ENCODE results near the gene PRPF6. TPM values are rescaled to one million over a fixed set of nuclear protein-coding genes. Genes with fewer than 3 reads are reported as not detected.

Gene PRPF6
- total RNA-seq, 4 donors from 2014 or later: 39.3 to 68.4 (median 47.7) TPM

- H3K4me1 ChIP-seq: peaks cover 13 to 18% of the 10 kb centered on the region in 2 donors
- intact Hi-C loops (cut with DNase I; ENCODE audit: low total_unique reads) (no loop called here), in situ Hi-C loops (cut with MboI; ENCODE audit: low sequenced_read_pairs in 4 of 4) (no loop called here)
- no peak for ATAC-seq
- no peak overlapping the region for H3K27ac ChIP-seq
- H3K4me3 ChIP-seq: no peak overlapping the region
- H3K9me3 ChIP-seq: no peaks in the 10 kb centered on the region
- no peak for DNase-seq
- peaks cover 23 to 32% (median 32%) of the 10 kb centered on the region in 3 donors for H3K27me3 ChIP-seq
- no peak for TF ChIP-seq POLR2A (IDR thresholded peaks at IDR 0.05)
- TF ChIP-seq, protein P1, sequence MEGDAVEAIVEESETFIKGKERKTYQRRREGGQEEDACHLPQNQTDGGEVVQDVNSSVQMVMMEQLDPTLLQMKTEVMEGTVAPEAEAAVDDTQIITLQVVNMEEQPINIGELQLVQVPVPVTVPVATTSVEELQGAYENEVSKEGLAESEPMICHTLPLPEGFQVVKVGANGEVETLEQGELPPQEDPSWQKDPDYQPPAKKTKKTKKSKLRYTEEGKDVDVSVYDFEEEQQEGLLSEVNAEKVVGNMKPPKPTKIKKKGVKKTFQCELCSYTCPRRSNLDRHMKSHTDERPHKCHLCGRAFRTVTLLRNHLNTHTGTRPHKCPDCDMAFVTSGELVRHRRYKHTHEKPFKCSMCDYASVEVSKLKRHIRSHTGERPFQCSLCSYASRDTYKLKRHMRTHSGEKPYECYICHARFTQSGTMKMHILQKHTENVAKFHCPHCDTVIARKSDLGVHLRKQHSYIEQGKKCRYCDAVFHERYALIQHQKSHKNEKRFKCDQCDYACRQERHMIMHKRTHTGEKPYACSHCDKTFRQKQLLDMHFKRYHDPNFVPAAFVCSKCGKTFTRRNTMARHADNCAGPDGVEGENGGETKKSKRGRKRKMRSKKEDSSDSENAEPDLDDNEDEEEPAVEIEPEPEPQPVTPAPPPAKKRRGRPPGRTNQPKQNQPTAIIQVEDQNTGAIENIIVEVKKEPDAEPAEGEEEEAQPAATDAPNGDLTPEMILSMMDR (IDR thresholded peaks at IDR 0.05 in 4 of 5, conservative IDR thresholded peaks at IDR 0.05 in 1 of 5): no peak
- no peaks in the 10 kb centered on the region for H3K36me3 ChIP-seq
These were observed 100.7 kb downstream of the PRPF6 start for GRCh38 chr20:64081624-64081964.

DNA sequence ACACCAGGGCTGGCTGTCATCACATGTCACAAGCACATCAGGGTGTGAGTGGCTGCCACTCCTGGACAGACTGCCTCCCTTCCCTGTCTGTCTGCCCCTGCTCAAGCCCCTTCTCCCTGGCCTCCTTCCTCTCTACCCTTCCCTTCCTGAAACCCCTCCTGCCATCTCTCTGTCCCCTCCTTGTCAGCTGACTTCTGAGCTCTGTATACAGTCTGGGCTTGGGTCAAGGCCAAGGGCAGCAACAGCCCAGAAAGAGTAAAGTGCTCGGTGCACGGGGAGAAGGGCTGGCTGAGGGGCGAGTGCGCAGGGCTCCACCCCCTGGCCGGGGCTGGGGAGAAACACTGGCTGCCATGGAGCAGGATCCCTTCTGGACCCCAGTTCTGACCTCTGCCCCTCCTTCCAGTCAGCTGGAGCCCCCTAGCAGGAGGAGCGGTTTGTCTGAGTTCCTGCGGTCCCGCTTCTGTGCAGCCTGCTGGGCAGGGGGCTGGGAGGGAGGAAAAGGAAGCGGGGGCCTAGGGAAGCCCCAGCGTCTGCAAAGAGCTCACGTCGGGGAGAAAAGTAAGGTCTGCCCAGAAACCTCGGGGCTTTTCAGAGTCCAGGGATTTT lies 101.3 kb downstream of the PRPF6 start:
- Histone ChIP-seq H3K27ac (no peak overlapping the region), H3K4me3 (no peak overlapping the region), H3K27me3 (peaks cover 23 to 35% (median 32%) of the 10 kb centered on the region in 3 donors), H3K9me3 (no peaks in the 10 kb centered on the region), H3K36me3 (no peaks in the 10 kb centered on the region), H3K4me1 (peaks cover 13 to 18% of the 10 kb centered on the region in 2 donors)
- TF ChIP-seq POLR2A (IDR thresholded peaks at IDR 0.05): no peak
- TF ChIP-seq, protein P1 (IDR thresholded peaks at IDR 0.05 in 4 of 5, conservative IDR thresholded peaks at IDR 0.05 in 1 of 5): no peak
- DNase-seq (no peak), ATAC-seq (no peak)
- in situ Hi-C loops (cut with MboI; ENCODE audit: low sequenced_read_pairs in 4 of 4): no loop called here
- intact Hi-C loops (cut with DNase I; ENCODE audit: low total_unique reads): no loop called here

MicroRNAs encoded within 50 kb of the gene (microRNA counts, 767-probe panel; counts per million panel counts)
- microRNA hsa-miR-1914-5p (356 to 448 counts per million in 2 donors), microRNA hsa-miR-647 (356 to 448 counts per million in 2 donors)

Small RNAs within 50 kb of the gene (microRNA-seq; reads per million reads assigned to microRNA genes)
- gene MIR1914 (ENCODE audit: borderline replicate concordance in 2 of 2) (0 to 1.7 reads per million in 2 donors), gene MIR647 (ENCODE audit: borderline replicate concordance in 2 of 2) (0 reads per million in 2 donors), gene MIR6813 (ENCODE audit: borderline replicate concordance in 2 of 2) (0 reads per million in 2 donors)

Other genes with a start within 250 kb of the PRPF6 start
- 1 to 10 TPM; 2.0 to 6.3 (median 4.1) TPM for gene LIME1, start 244.5 kb upstream of the PRPF6 start, total RNA-seq
- gene SLC2A4RG, start 241.4 kb upstream of the PRPF6 start, total RNA-seq: 10 to 100 TPM; 26.0 to 58.7 (median 39.1) TPM
- gene ZBTB46, start 149.9 kb upstream of the PRPF6 start, total RNA-seq: 1 to 10 TPM; 4.3 to 7.1 (median 5.6) TPM
- gene ABHD16B, start 119.6 kb upstream of the PRPF6 start, total RNA-seq: not detected
- 10 to 100 TPM; 57.7 to 92.4 (median 59.8) TPM for gene TPD52L2, start 115.9 kb upstream of the PRPF6 start, total RNA-seq
- 10 to 100 TPM; 18.5 to 26.4 (median 22.5) TPM for gene DNAJC5, start 86.0 kb upstream of the PRPF6 start, total RNA-seq
- gene UCKL1, start 24.7 kb upstream of the PRPF6 start, total RNA-seq: 10 to 100 TPM; 22.0 to 46.4 (median 27.1) TPM
- 10 to 100 TPM in 1 of 4 donors, 1 to 10 TPM in 3; 5.7 to 10.9 (median 8.8) TPM for gene ZNF512B, start 11.2 kb upstream of the PRPF6 start, total RNA-seq
- gene SAMD10, start 1.5 kb upstream of the PRPF6 start, total RNA-seq: 1 to 10 TPM in 2 of 4 donors, under 1 TPM in 1, not detected in 1; 0.24 to 1.9 (median 1.0) TPM
- under 1 TPM in 3 of 4 donors, not detected in 1; 0.16 to 0.66 (median 0.33) TPM for gene C20orf204, start 55.0 kb downstream of the PRPF6 start, total RNA-seq
- gene SOX18, start 68.5 kb downstream of the PRPF6 start, total RNA-seq: 1 to 10 TPM; 2.9 to 6.5 (median 5.6) TPM
- 10 to 100 TPM in 1 of 4 donors, 1 to 10 TPM in 3; 8.4 to 21.0 (median 8.8) TPM for gene TCEA2, start 82.1 kb downstream of the PRPF6 start, total RNA-seq
- gene RGS19, start 98.4 kb downstream of the PRPF6 start, total RNA-seq: 1 to 10 TPM in 3 of 4 donors, under 1 TPM in 1; 0.92 to 7.7 (median 3.5) TPM
- under 1 TPM; 0.10 to 0.68 (median 0.15) TPM for gene OPRL1, start 99.0 kb downstream of the PRPF6 start, total RNA-seq
- not detected for gene LKAAEAR1, start 103.3 kb downstream of the PRPF6 start, total RNA-seq
- gene NPBWR2, start 126.4 kb downstream of the PRPF6 start, total RNA-seq: not detected
- gene MYT1, start 183.3 kb downstream of the PRPF6 start, total RNA-seq: not detected

Data from gastrocnemius medialis (tissue), 4 donors.